Muscle of leg (tissue), 11 donors: ENCODE results near the gene TMC3. TPM values are rescaled to one million over a fixed set of nuclear protein-coding genes. Genes with fewer than 3 reads are reported as not detected.
"Not testable (repeated sequence)": the region's sequence is repeated elsewhere in the genome, so short reads cannot be mapped to it uniquely, and the experiment has no call there.

Experiments
- DNase-seq: peaks from one replicate; pipeline ENCODE4 v3.0.0; 2013
- H3K27ac ChIP-seq: one replicate; pipeline ENCODE4 v1.5.1; 2013; ENCODE audit warnings: mild to moderate bottlenecking, low read length, control low read depth
- H3K27me3 ChIP-seq: one replicate; pipeline ENCODE4 v1.6.1; 2013; ENCODE audit warnings: low read length; ENCODE audit not compliant: control insufficient read depth, insufficient read depth
- H3K36me3 ChIP-seq: one replicate; pipeline ENCODE4 v1.6.1; 2013; ENCODE audit warnings: low read length; ENCODE audit not compliant: control insufficient read depth, insufficient read depth
- H3K4me1 ChIP-seq: one replicate; pipeline ENCODE4 v1.6.1; 2013; ENCODE audit warnings: low read length; ENCODE audit not compliant: control insufficient read depth, insufficient read depth
- H3K4me3 ChIP-seq: one replicate; pipeline ENCODE4 v1.5.1; 2013; ENCODE audit warnings: low read length, control low read depth
- H3K9me3 ChIP-seq: replicated peaks from 2 replicates; pipeline ENCODE4 v1.6.1; 2013; ENCODE audit warnings: low read depth, low read length; ENCODE audit not compliant: control insufficient read depth
- WGBS: methylation state at CpG from one replicate; pipeline ENCODE4 v1.1.5; 2013; ENCODE audit warnings: missing lambda C conversion rate; ENCODE audit not compliant: insufficient coverage; 5-methylcytosine and 5-hydroxymethylcytosine counted together
- polyA plus RNA-seq, 8 donors: library from polyadenylated mRNA; unstranded; fragments of 120-200 nt; gene quantifications; one replicate each; pipeline versions ENCODE4 v1.2.1 to v1.2.3, GENCODE V29; 2013; ENCODE audit warnings: inconsistent platforms in 1 of 8, low replicate concordance in 1 of 8; ENCODE audit not compliant: insufficient read length in 8 of 8, insufficient read depth in 1 of 8
- total RNA-seq: library from RNA; stranded (reverse); fragments of 120-200 nt; gene quantifications from one replicate; pipeline ENCODE4 v1.2.4, GENCODE V29; 2013

TMC3 gene
- total and polyA plus RNA-seq, 9 donors = 0.04 to 0.25 (median 0.06) TPM; not detected in 2

- no peaks in the 10 kb centered on the region for H3K9me3 ChIP-seq
- H3K4me1 ChIP-seq = peaks cover 24% of the 10 kb centered on the region
- peak; percentile 86 for DNase-seq
- H3K27me3 ChIP-seq = peaks cover 3% of the 10 kb centered on the region
- H3K27ac ChIP-seq = peak overlapping the region; percentile 62
- H3K4me3 ChIP-seq = no peak overlapping the region
- 6% methylated on average over 2 of the region's 8 CpGs for WGBS
- H3K36me3 ChIP-seq = no peaks in the 10 kb centered on the region
Measured at GRCh38 chr15:81338170-81339007, 35.6 kb downstream of the TMC3 start.

DNA sequence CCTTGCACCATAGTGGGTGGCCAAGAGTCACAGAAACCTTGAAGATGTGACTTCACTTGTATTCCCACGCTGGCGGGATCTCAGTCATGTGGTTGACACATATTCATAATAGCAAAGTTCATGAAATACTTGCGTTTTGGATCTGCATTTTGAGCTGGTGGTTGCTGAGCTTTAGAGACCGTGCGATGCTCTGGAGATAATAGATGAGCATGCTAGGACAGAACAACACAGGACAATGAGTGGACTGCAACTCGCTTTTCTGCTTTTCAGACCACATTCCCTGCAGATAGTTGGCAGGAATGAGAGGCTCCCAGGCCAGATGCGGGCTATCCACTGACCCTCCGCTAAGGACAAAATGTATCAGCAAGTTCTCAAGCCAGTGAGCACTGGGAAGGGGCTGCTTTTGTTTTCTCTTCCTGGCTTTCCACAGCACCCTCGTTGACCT, 36.3 kb downstream of the TMC3 start:
- H3K27me3 ChIP-seq = peaks cover 2% of the 10 kb centered on the region
- peak; percentile 72 for DNase-seq
- no peak overlapping the region for H3K4me3 ChIP-seq
- WGBS = 38% methylated on average over 6 of the region's 9 CpGs
- peak overlapping the region; percentile 62 for H3K27ac ChIP-seq
- H3K36me3 ChIP-seq = no peaks in the 10 kb centered on the region
- peaks cover 24% of the 10 kb centered on the region for H3K4me1 ChIP-seq
- no peaks in the 10 kb centered on the region for H3K9me3 ChIP-seq

GRCh38 chr15:81337241-81337640, 36.8 kb downstream of the TMC3 start:
- Histone ChIP-seq H3K27ac (peak overlapping the region; percentile 29), H3K9me3 (no peaks in the 10 kb centered on the region), H3K4me1 (peaks cover 24% of the 10 kb centered on the region), H3K4me3 (no peak overlapping the region), H3K27me3 (no peaks in the 10 kb centered on the region), H3K36me3 (no peaks in the 10 kb centered on the region)
- WGBS = 85% methylated on average over 2 of the region's 3 CpGs
- DNase-seq = no peak

- Histone ChIP-seq H3K4me1 (peaks cover 24% of the 10 kb centered on the region), H3K36me3 (no peaks in the 10 kb centered on the region), H3K27ac (no peak overlapping the region), H3K4me3 (no peak overlapping the region), H3K27me3 (no peaks in the 10 kb centered on the region), H3K9me3 (no peaks in the 10 kb centered on the region)
- no peak for DNase-seq
- no CpG with 5 or more reads among the region's 4 CpGs for WGBS
Measured at GRCh38 chr15:81336568-81336967, 37.4 kb downstream of the TMC3 start.

DNA sequence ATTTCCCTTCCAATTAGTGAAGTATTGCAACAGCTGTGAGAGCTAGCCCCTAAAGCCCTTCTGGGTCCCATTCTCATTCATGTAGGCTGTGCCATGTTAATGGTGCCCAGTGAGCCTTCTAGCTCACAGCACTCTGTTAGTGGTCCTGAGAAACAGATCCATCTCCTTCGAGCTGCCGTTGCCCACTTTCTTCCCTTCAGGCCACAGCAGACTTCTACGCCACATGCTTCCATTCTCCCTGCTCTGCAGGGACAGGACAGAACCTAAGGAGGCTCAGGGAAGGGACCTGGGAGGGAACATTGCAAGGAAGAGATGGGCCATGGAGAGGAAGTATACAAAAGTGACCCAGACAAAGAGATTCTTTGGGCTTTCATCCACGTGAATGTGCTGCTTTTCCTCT, 38.4 kb downstream of the TMC3 start:
- Histone ChIP-seq H3K4me3 (no peak overlapping the region), H3K27ac (no peak overlapping the region), H3K4me1 (peaks cover 24% of the 10 kb centered on the region), H3K27me3 (no peaks in the 10 kb centered on the region), H3K9me3 (no peaks in the 10 kb centered on the region), H3K36me3 (no peaks in the 10 kb centered on the region)
- WGBS = 82% methylated on average over 2 of the region's 4 CpGs
- no peak for DNase-seq

GRCh38 chr15:81334768-81335435, 39.1 kb downstream of the TMC3 start:
- no peaks in the 10 kb centered on the region for H3K36me3 ChIP-seq

DNA sequence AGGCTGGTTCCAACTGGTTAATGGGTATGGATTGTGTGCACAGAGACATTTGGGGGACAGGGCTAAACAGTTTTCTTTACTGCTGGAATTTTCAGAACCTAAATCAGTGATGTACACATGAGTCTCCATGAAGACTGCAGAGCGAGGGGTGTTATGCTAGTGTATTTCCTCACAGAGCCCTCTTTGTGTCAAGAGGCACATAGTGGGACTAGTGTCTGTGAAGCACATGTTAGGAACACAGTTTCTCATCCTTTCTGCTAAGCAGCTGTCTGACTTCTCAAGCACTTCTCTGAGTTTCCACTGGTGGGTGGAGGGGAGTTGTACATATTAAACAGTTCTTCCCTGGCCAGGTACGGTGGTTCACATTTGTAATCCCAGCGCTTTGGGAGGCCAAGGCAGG, 40.6 kb downstream of the TMC3 start:
- H3K27ac ChIP-seq = no peak overlapping the region
- WGBS = 92% methylated on average over 2 of the region's 3 CpGs
- no peak overlapping the region for H3K4me3 ChIP-seq
- peaks cover 16% of the 10 kb centered on the region for H3K4me1 ChIP-seq
- DNase-seq = no peak
- no peaks in the 10 kb centered on the region for H3K27me3 ChIP-seq
- H3K36me3 ChIP-seq = no peaks in the 10 kb centered on the region
- no peaks in the 10 kb centered on the region for H3K9me3 ChIP-seq

More at GRCh38 chr15:81334768-81335435, 39.1 kb downstream of the TMC3 start:
- Histone ChIP-seq H3K9me3 (no peaks in the 10 kb centered on the region), H3K27ac (no peak overlapping the region), H3K4me3 (no peak overlapping the region), H3K27me3 (no peaks in the 10 kb centered on the region), H3K4me1 (peaks cover 24% of the 10 kb centered on the region)
- no peak for DNase-seq
- 85% methylated on average over 9 of the region's 10 CpGs for WGBS

- no peaks in the 10 kb centered on the region for H3K9me3 ChIP-seq
- DNase-seq = no peak
- no peak overlapping the region for H3K4me3 ChIP-seq
- WGBS = 91% methylated on average over 9 of the region's 12 CpGs
- no peaks in the 10 kb centered on the region for H3K27me3 ChIP-seq
- no peaks in the 10 kb centered on the region for H3K36me3 ChIP-seq
- peaks cover 7% of the 10 kb centered on the region for H3K4me1 ChIP-seq
- no peak overlapping the region for H3K27ac ChIP-seq
Measured at GRCh38 chr15:81332326-81332725, 41.7 kb downstream of the TMC3 start.

GRCh38 chr15:81331600-81331999, 42.4 kb downstream of the TMC3 start:
- Histone ChIP-seq H3K27me3 (no peaks in the 10 kb centered on the region), H3K9me3 (no peaks in the 10 kb centered on the region), H3K4me3 (no peak overlapping the region), H3K36me3 (no peaks in the 10 kb centered on the region), H3K4me1 (peaks cover 4% of the 10 kb centered on the region), H3K27ac (no peak overlapping the region)
- no peak for DNase-seq
- 81% methylated on average over 15 of the region's 15 CpGs for WGBS

GRCh38 chr15:81331141-81331540, 42.9 kb downstream of the TMC3 start:
- not testable (repeated sequence) for H3K36me3 ChIP-seq, H3K4me3 ChIP-seq, H3K4me1 ChIP-seq, H3K27ac ChIP-seq, H3K27me3 ChIP-seq, DNase-seq, H3K9me3 ChIP-seq
- WGBS = 20% methylated on average over 1 of the region's 9 CpGs
